ENCODE data around the gene MTRF1L.
"Not testable (repeated sequence)": the region's sequence is repeated elsewhere in the genome, so short reads cannot be mapped to it uniquely, and the experiment has no call there.

The MTRF1L gene

DNA sequence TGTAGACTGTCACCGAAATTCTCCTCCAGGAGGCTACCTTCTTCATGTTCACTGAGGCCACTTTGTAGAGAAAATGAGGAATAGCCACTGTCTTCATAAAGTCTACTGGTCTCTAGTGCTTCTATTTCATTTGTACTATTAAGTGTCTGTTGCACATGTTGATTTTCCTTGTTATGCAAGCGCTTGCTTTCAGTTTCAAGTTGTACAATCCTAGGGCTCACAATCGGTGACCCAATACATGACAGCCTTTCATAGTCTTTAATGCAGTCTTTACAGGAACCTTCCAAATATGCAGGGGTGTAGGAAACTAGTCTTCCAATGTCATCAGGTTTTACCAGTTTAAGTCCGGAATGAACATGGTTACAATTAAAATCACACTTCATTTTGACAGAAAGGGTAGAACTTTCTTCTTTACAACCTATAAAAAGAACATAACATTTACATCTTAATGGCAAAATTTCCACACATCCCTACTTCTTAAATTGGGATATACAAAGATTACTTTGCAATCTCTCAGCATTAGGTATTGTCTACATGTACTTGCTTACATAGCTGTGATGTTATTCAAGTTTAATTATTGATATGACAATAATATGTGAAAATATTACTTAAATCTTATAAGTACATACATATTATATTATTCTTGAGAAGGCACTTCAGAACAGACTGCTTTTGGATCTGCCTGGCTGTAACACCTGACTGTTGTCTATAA lies 27.1 kb downstream of the MTRF1L start:
- Histone ChIP-seq H3K79me2 (ENCODE audit: low read length) (peaks cover 72% of the 10 kb centered on the region), H4K20me1 (ENCODE audit: insufficient read depth, low read length) (peaks cover 68% of the 10 kb centered on the region)

DNA sequence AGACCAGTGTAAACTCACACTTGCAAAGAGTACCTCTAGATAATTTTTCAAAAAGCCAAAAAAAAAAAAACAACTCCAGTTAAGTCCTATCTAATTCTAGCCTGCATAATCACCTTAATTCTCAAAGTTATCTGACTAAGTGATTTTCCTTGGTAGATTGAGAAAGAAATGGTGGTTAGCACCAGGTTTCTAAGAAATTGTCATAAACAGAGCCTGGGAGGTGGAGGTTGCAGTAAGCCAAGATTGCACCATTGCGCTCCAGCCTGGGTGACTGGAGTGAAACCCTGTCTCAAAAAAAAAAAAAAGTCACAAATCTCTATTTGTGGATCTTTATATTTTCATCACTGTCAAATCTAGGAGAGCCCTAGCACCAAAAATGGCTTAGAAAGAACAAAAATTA lies 28.6 kb downstream of the MTRF1L start:
- H3K36me3 ChIP-seq (replicated peaks; ENCODE audit: low read depth, low read length): peaks cover 88% of the 10 kb centered on the region
- H3K4me2 ChIP-seq (ENCODE audit: low read length): no peak overlapping the region

More for the DNA sequence above, 27.1 kb downstream of the MTRF1L start:
- Histone ChIP-seq H3K4me3 (ENCODE audit: low read length) (no peak overlapping the region), H3K4me1 (ENCODE audit: low read length) (peaks cover 7% of the 10 kb centered on the region; the same call in 1 of the 2 replicates), H3K36me3 (replicated peaks; ENCODE audit: low read depth, low read length) (peaks cover 84% of the 10 kb centered on the region), H3K9ac (ENCODE audit: low read length) (no peak overlapping the region), H3K27me3 (ENCODE audit: low read depth, low read length) (no peaks in the 10 kb centered on the region), H3K9me3 (ENCODE audit: insufficient read depth, low read length) (no peaks in the 10 kb centered on the region; the same call in 1 of the 2 replicates), H2AFZ (ENCODE audit: low read depth, low read length) (no peak overlapping the region), H3K27ac (ENCODE audit: low read length) (no peak overlapping the region), H3K4me2 (ENCODE audit: low read length) (no peak overlapping the region)
- TF ChIP-seq EZH2phosphoT487 (IDR thresholded peaks at IDR 0.05; ENCODE audit: low read depth): no peak
- TF ChIP-seq, protein P1, sequence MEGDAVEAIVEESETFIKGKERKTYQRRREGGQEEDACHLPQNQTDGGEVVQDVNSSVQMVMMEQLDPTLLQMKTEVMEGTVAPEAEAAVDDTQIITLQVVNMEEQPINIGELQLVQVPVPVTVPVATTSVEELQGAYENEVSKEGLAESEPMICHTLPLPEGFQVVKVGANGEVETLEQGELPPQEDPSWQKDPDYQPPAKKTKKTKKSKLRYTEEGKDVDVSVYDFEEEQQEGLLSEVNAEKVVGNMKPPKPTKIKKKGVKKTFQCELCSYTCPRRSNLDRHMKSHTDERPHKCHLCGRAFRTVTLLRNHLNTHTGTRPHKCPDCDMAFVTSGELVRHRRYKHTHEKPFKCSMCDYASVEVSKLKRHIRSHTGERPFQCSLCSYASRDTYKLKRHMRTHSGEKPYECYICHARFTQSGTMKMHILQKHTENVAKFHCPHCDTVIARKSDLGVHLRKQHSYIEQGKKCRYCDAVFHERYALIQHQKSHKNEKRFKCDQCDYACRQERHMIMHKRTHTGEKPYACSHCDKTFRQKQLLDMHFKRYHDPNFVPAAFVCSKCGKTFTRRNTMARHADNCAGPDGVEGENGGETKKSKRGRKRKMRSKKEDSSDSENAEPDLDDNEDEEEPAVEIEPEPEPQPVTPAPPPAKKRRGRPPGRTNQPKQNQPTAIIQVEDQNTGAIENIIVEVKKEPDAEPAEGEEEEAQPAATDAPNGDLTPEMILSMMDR (IDR thresholded peaks at IDR 0.05; ENCODE audit: low read depth, low read length): no peak

DNA sequence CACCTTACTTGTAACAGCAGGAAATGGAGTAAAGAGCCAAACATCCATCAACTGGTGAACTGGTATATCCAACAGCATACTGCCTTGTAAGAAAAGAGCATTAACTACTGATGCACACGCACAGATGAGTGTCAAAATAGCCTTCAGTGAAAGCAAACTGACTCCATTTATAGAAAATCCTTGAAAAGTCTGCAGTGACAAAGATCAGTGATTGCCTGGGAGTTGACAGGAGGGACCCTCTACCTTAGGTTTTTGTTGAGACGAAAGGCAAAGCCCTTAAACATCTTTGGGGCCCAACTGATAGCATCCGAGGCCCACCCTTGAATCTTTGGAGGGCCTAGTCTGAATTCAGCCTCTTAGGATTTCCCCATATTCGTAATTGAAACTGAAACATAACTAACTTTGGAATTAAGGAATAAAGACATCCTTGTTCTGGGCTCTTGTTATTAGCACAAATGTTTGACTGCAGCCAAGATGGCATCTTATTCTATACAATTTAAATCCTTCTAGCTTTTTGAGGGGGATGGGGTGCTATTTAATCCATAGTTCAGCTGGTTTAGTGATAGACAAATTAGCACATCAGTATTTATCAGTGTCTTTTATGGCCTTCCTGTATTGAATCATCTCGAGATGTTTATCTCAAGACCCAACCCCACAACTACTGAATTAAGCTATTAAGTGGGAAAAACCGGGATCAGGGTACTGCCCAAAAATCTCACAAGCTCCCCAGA lies 32.7 kb downstream of the MTRF1L start:
- H3K4me2 ChIP-seq (ENCODE audit: low read length): no peak overlapping the region
- no peak overlapping the region for H3K9ac ChIP-seq (ENCODE audit: low read length)
- peaks cover 18% of the 10 kb centered on the region for H3K79me2 ChIP-seq (ENCODE audit: low read length)

More for the DNA sequence above, 28.6 kb downstream of the MTRF1L start:
- Histone ChIP-seq H3K9ac (ENCODE audit: low read length) (no peak overlapping the region), H3K27me3 (ENCODE audit: low read depth, low read length) (no peaks in the 10 kb centered on the region), H3K4me3 (ENCODE audit: low read length) (no peak overlapping the region), H3K4me1 (ENCODE audit: low read length) (0 out of 2 replicates have a peak, but pooled peaks cover 3% of the 10 kb centered on the region), H2AFZ (ENCODE audit: low read depth, low read length) (no peak overlapping the region), H3K79me2 (ENCODE audit: low read length) (peaks cover 57% of the 10 kb centered on the region), H3K9me3 (ENCODE audit: insufficient read depth, low read length) (no peaks in the 10 kb centered on the region; the same call in 1 of the 2 replicates), H4K20me1 (ENCODE audit: insufficient read depth, low read length) (peaks cover 54% of the 10 kb centered on the region), H3K27ac (ENCODE audit: low read length) (no peak overlapping the region)
- TF ChIP-seq, protein P1 (IDR thresholded peaks at IDR 0.05; ENCODE audit: low read depth, low read length): no peak

DNA sequence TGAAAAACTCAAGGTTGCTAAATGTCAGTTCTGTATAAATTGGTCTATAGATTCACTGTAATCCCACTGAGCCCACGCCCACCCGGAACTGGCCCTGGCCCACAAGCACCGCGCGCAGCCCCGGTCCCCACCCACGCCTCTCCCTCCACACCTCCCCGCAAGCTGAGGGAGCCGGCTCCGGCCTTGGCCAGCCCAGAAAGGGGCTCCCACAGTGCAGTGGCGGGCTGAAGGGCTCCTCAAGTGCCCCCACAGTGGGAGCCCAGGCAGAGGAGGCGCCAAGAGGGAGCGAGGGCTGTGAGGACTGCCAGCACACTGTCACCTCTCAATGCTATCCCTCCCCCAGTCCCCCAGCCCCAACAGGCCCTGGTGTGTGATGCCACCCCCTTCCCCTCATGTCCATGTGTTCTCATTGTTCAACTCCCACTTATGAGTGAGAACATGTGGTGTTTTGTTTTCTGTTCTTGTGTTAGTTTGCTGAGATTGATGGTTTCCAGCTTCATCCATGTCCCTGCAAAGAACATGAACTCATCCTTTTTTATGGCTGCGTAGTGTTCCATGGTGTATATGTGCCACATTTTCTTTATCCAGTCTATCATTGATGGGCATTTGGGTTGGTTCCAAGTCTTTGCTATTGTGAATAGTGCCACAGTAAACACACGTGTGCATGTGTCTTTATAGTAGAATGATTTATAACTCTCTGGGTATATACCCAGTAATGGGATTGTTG lies 36.2 kb downstream of the MTRF1L start:
- not testable (repeated sequence) for H4K20me1 ChIP-seq (ENCODE audit: insufficient read depth, low read length); H3K27me3 ChIP-seq (ENCODE audit: low read depth, low read length); H3K4me2 ChIP-seq (ENCODE audit: low read length); H3K9ac ChIP-seq (ENCODE audit: low read length); H3K4me3 ChIP-seq (ENCODE audit: low read length); H3K4me1 ChIP-seq (ENCODE audit: low read length); H3K27ac ChIP-seq (ENCODE audit: low read length); H3K79me2 ChIP-seq (ENCODE audit: low read length); H2AFZ ChIP-seq (ENCODE audit: low read depth, low read length); H3K9me3 ChIP-seq (ENCODE audit: insufficient read depth, low read length)
- peaks cover 20% of the 10 kb centered on the region for H3K36me3 ChIP-seq (replicated peaks; ENCODE audit: low read depth, low read length)

More for the DNA sequence above, 32.7 kb downstream of the MTRF1L start:
- no peaks in the 10 kb centered on the region for H3K27me3 ChIP-seq (ENCODE audit: low read depth, low read length)
- no peak overlapping the region for H2AFZ ChIP-seq (ENCODE audit: low read depth, low read length)
- H3K4me3 ChIP-seq (ENCODE audit: low read length): no peak overlapping the region
- no peaks in the 10 kb centered on the region; the same call in 1 of the 2 replicates for H3K9me3 ChIP-seq (ENCODE audit: insufficient read depth, low read length)
- no peaks in the 10 kb centered on the region for H3K4me1 ChIP-seq (ENCODE audit: low read length)
- peaks cover 55% of the 10 kb centered on the region for H3K36me3 ChIP-seq (replicated peaks; ENCODE audit: low read depth, low read length)
- H3K27ac ChIP-seq (ENCODE audit: low read length): no peak overlapping the region
- TF ChIP-seq EZH2phosphoT487 (IDR thresholded peaks at IDR 0.05; ENCODE audit: low read depth): no peak
- TF ChIP-seq, protein P1 (IDR thresholded peaks at IDR 0.05; ENCODE audit: low read depth, low read length): no peak
- peaks cover 19% of the 10 kb centered on the region for H4K20me1 ChIP-seq (ENCODE audit: insufficient read depth, low read length)

All from OCI-LY3 (cell line).